ENCODE results near the gene CNR1.

GRCh38 chr6:88137915-88138314 lies 28.2 kb downstream of the CNR1 start:
- TF ChIP-seq CTCF (IDR thresholded peaks at IDR 0.05) (no peak), ZFX (IDR thresholded peaks at IDR 0.05; ENCODE audit: borderline replicate concordance) (no peak)

Data from 22Rv1 (cell line).